Body of pancreas (tissue), 4 donors: ENCODE results near the gene ACVR1.

Source experiments
- CTCF ChIP-seq, 7 experiments: fragments of 450-650 bp in 4 of 7; fragments of 200-600 bp in 3 of 7; sonication (generic) in 3 of 7; IDR thresholded peaks; one replicate each; pipeline ENCODE4 v1.5.1; 2016 to 2019; ENCODE audit warnings: antibody characterized with exemption in 7 of 7
- POLR2A ChIP-seq, 3 donors: fragments of 450-650 bp; IDR thresholded peaks; one replicate each; pipeline ENCODE4 v1.6.1; 2016; ENCODE audit warnings: antibody characterized with exemption in 3 of 3, mild to moderate bottlenecking in 2 of 3

GRCh38 chr2:157856187-157856515, 20.0 kb downstream of the ACVR1 start:
- no peak for TF ChIP-seq CTCF (IDR thresholded peaks at IDR 0.05)
- TF ChIP-seq POLR2A (IDR thresholded peaks at IDR 0.05), result no peak
